Psoas muscle (tissue), 8 donors: ENCODE measurements around the gene SETBP1. TPM values are rescaled to one million over a fixed set of nuclear protein-coding genes. Genes with fewer than 3 reads are reported as not detected.

Experiments used
- ATAC-seq, 4 donors: fragments of 200-7000 bp; cut with Tn5 transposase; one replicate each; pipeline ENCODE4 v1.9.1; 2020; ENCODE audit warnings: moderate library complexity in 3 of 4, mild to moderate bottlenecking in 2 of 4
- DNase-seq, 2 donors: peaks; one replicate each; pipeline ENCODE4 v3.0.0-alpha.2; 2020
- H3K27ac ChIP-seq: fragments of 200-600 bp; one replicate; pipeline ENCODE4 v1.8.0; 2022
- H3K27me3 ChIP-seq, 3 donors: fragments of 200-600 bp in 1 of 3; one replicate each; pipeline versions ENCODE4 v1.6.1 to v1.8.0; 2013 to 2022; ENCODE audit warnings: low read length in 2 of 3, mild to moderate bottlenecking in 2 of 3, moderate library complexity in 1 of 3; ENCODE audit not compliant: insufficient read depth in 3 of 3
- H3K36me3 ChIP-seq, 2 donors: fragments of 200-600 bp in 1 of 2; one replicate each; pipeline versions ENCODE4 v1.6.1 to v1.8.0; 2013 to 2022; ENCODE audit warnings: low read depth in 1 of 2, mild to moderate bottlenecking in 1 of 2, moderate library complexity in 1 of 2; ENCODE audit not compliant: insufficient read depth in 1 of 2
- H3K4me1 ChIP-seq: fragments of 200-600 bp; one replicate; pipeline ENCODE4 v1.8.0; 2022
- H3K4me3 ChIP-seq: fragments of 200-600 bp; one replicate; pipeline ENCODE4 v1.8.0; 2022; ENCODE audit warnings: mild to moderate bottlenecking
- H3K9me3 ChIP-seq: fragments of 200-600 bp; one replicate; pipeline ENCODE4 v1.8.0; 2022
- WGBS, 3 donors: extraction: QIAGEN DNeasy Blood & Tissue Kit; methylation state at CpG; one replicate each; pipeline versions ENCODE4 v1.1.6 to v1.1.7; 2013; 5-methylcytosine and 5-hydroxymethylcytosine counted together
- intact Hi-C, 2 donors: fragments of 100-400 bp; cut with DNase I; formaldehyde crosslinking; loops; one replicate each; pipeline versions ENCODE4 v1.11.0 to v1.14.2; 2022
- polyA plus RNA-seq, 3 donors: library from polyadenylated mRNA; stranded (reverse); fragments of 200-250 nt; gene quantifications; one replicate each; pipeline ENCODE4 v1.2.3, GENCODE V29; 2013
- total RNA-seq, 4 donors: library from RNA; stranded (reverse); fragmentation: NEBNext Ultra II Directional in 2 of 4; extraction: Animal tissue kit (Norgen Biotek cat#: 25700) in 2 of 4; gene quantifications; one replicate each; pipeline versions ENCODE4 v1.2.1 to v1.2.4, GENCODE V29; 2021 to 2023
- TF ChIP-seq, protein P1 (sequence below): fragments of 200-600 bp; IDR thresholded peaks from one replicate; pipeline ENCODE4 v1.8.0; 2022; ENCODE audit warnings: antibody characterized with exemption
- donor health status: healthy with polysubstance abuse.
- donor health status: DM: no; HTN: no; CAD: no; lungs with moderate emphysema.
- donor health status: Bipolar disorder and iron deficiency.
- donor health status: healthy.
- donor health status: DM: yes; HTN: yes; CAD: no.
- donor health status: DM: no; HTN: no; CAD: no.
- donor health status: DM: no; HTN: no; CAD: no.
- donor health status: DM: yes; HTN: yes; CAD: no.

SETBP1 gene
- total and polyA plus RNA-seq, 7 donors: 0.61 to 21.0 (median 10.5) TPM

DNA sequence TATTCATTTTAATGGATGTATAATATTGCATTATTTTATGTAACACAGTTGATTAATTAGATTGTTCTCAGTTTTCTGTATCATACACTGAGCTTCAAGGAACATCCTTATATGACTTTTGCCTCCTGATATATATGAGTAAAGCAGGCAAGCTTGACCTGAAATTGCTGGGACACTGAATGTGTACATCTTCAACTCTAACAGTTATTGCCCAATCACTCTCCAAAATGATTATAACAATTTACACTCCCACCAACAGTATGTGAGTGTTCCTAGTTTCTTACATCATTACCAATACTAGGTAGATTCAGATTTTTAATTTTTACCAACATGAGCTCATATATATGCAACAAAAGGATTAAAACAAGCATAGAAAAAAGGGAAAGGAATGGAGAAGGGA is 379.4 kb downstream of the SETBP1 start:
- H3K4me1 ChIP-seq: peaks cover 5% of the 10 kb centered on the region
- no peak for ATAC-seq
- intact Hi-C loops: loop anchor here in 1 of 2 donors (10.0 kb wide), 1 partner anchor 375 kb away; the partner anchor contains the start of gene SETBP1
- no peaks in the 10 kb centered on the region for H3K27me3 ChIP-seq
- H3K27ac ChIP-seq: no peak overlapping the region
- H3K36me3 ChIP-seq: peaks cover 0 to 3% of the 10 kb centered on the region in 2 donors
- TF ChIP-seq, protein P1, sequence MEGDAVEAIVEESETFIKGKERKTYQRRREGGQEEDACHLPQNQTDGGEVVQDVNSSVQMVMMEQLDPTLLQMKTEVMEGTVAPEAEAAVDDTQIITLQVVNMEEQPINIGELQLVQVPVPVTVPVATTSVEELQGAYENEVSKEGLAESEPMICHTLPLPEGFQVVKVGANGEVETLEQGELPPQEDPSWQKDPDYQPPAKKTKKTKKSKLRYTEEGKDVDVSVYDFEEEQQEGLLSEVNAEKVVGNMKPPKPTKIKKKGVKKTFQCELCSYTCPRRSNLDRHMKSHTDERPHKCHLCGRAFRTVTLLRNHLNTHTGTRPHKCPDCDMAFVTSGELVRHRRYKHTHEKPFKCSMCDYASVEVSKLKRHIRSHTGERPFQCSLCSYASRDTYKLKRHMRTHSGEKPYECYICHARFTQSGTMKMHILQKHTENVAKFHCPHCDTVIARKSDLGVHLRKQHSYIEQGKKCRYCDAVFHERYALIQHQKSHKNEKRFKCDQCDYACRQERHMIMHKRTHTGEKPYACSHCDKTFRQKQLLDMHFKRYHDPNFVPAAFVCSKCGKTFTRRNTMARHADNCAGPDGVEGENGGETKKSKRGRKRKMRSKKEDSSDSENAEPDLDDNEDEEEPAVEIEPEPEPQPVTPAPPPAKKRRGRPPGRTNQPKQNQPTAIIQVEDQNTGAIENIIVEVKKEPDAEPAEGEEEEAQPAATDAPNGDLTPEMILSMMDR: no peak
- H3K4me3 ChIP-seq: no peak overlapping the region
- no peaks in the 10 kb centered on the region for H3K9me3 ChIP-seq
- DNase-seq: no peak

DNA sequence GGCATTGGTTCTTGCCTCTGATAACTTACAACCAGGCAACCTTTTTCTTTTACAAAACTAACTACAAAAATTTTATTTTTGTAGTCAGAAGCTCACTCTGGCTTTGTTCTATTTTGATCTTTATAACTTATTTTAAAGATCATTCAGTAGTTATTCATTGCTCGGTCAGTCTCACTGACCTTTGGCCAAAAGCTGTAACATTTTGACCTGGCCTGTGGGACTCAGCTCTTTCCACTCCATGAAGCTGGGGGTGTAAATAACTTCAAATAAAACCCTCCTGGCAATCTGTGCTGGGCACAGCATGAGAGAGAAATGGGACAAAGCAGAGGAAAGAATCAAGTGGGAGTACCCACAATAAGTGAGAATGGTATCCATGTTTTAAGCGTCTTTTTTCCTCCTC is 380.7 kb downstream of the SETBP1 start:
- intact Hi-C loops: loop anchor here in 1 of 2 donors (10.0 kb wide), 1 partner anchor 377 kb away; the partner anchor contains the start of gene SETBP1
- H3K36me3 ChIP-seq: peaks cover 0 to 3% of the 10 kb centered on the region in 2 donors
- peaks cover 11% of the 10 kb centered on the region for H3K4me1 ChIP-seq
- H3K4me3 ChIP-seq: no peak overlapping the region
- ATAC-seq: no peak
- 64 to 79% (median 74%) methylated on average over 2 of the region's 2 CpGs for WGBS, 3 donors
- TF ChIP-seq, protein P1: no peak
- no peaks in the 10 kb centered on the region for H3K27me3 ChIP-seq
- no peak overlapping the region for H3K27ac ChIP-seq
- DNase-seq: no peak
- H3K9me3 ChIP-seq: no peaks in the 10 kb centered on the region

DNA sequence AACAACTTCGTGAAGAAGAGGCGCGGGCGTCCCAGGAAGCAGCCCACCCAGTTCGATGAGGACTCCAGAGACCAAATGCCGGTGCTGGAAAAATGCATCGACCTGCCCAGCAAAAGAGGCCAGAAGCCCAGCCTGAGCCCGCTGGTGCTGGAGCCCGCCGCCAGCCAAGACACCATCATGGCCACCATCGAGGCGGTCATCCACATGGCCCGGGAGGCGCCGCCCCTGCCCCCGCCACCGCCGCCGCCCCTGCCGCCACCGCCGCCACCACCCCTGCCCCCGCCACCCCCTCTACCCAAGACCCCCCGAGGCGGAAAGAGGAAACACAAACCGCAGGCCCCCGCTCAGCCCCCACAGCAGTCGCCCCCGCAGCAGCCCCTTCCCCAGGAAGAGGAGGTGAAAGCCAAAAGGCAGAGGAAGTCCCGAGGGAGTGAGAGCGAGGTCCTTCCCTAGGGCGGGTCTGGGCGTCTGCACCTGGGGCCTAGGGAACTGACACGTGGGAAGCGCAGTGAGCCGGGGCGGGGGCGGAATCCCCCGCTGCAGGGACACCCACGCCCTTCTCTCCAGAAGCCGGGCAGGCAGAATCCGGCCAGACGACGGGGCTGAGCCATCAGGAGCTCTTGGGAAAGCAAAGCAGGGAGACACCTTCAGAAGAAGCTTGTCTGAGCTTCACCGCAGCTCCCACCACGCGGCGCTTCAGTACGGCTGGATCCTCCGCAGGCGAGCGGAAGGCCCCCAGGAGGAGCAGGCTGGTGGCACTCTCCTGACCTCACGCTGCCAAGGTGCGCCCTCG is 382.8 kb downstream of the SETBP1 start:
- H3K4me3 ChIP-seq: no peak overlapping the region
- TF ChIP-seq, protein P1: no peak
- H3K27ac ChIP-seq: no peak overlapping the region
- no peak for ATAC-seq
- DNase-seq: peak in 1 of 2 donors; percentile 48
- 89 to 91% (median 91%) methylated on average over 43 to 55 of the region's 55 CpGs for WGBS, 3 donors
- peaks cover 28% of the 10 kb centered on the region for H3K4me1 ChIP-seq
- H3K27me3 ChIP-seq: no peaks in the 10 kb centered on the region
- no peaks in the 10 kb centered on the region for H3K9me3 ChIP-seq
- H3K36me3 ChIP-seq: peaks cover 0 to 3% of the 10 kb centered on the region in 2 donors
- intact Hi-C loops: loop anchor here in 1 of 2 donors (10.0 kb wide), 1 partner anchor 379 kb away; the partner anchor contains the start of gene SETBP1

DNA sequence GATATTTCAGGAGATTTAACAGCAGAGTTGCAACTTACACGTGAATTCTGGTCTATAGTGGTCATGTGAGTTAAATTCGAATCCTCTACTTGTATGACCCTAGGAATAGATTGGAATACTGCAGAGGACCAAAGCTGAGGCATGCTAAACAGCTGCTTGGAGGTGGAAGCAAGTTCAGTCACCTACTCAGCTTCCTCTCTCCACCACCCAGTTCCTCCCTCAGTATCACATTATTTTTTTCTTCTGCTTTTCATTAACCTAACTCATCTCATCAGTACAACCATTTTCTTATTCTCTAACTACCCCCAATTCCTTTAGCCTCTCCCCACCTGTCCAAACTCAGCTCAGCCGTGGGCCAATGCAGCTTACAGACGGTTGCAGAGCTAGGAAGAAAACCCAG is 385.5 kb downstream of the SETBP1 start:
- intact Hi-C loops: loop anchor here in 1 of 2 donors (10.0 kb wide), 1 partner anchor 381 kb away; the partner anchor contains the start of gene SETBP1
- WGBS, 3 donors: 25 to 60% (median 33%) methylated on average over 4 of the region's 4 CpGs
- DNase-seq (no peak), ATAC-seq (peak in 3 of 4 donors; percentile 28 to 47 (median 36))
- TF ChIP-seq, protein P1: no peak
- peaks cover 28% of the 10 kb centered on the region for H3K4me1 ChIP-seq
- H3K27me3 ChIP-seq: no peaks in the 10 kb centered on the region
- H3K36me3 ChIP-seq: peaks cover 0 to 3% of the 10 kb centered on the region in 2 donors
- peak overlapping the region; percentile 54 for H3K27ac ChIP-seq
- H3K9me3 ChIP-seq: no peaks in the 10 kb centered on the region
- no peak overlapping the region for H3K4me3 ChIP-seq
